HCT116 (cell line): ENCODE measurements around the gene TCHP.
"Not testable (repeated sequence)": the region's sequence is repeated elsewhere in the genome, so short reads cannot be mapped to it uniquely, and the experiment has no call there.

Experiments
- EZH2 ChIP-seq: fragments of 200-600 bp; sonication (generic); IDR thresholded peaks from 2 replicates; pipeline ENCODE4 v1.6.1; 2017; ENCODE audit warnings: antibody characterized with exemption, mixed run types
- POLR2A ChIP-seq: IDR thresholded peaks from 2 replicates; pipeline ENCODE4 v1.7.0; 2011; ENCODE audit warnings: borderline replicate concordance; ENCODE audit not compliant: insufficient read depth, insufficient read length; ENCODE audit errors: extremely low read depth

DNA sequence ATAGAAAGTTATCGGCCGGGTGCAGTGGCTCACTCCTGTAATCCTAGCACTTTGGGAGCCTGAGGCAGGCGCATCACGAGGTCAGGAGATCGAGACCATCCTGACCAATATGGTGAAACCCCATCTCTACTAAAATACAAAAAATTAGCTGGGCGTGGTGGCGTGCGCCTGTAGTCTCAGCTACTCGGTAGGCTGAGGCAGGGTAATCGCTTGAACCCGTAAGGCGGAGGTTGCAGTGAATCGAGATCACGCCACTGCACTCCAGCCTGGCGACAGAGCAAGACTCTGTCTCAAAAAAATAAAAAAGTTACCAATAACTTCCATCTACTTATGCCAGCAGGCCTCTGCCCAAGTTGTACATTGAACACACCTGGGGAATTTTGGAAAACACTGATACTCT lies 729 bp upstream of the TCHP start:
- TF ChIP-seq EZH2, POLR2A: not testable (repeated sequence)
